ENCODE data around the gene SAE1. TPM values are rescaled to one million over a fixed set of nuclear protein-coding genes. Genes with fewer than 3 reads are reported as not detected.
A peak's percentile ranks its signal among the peaks of the same experiment; 100 is the strongest.

The SAE1 gene
- total and polyA plus RNA-seq, 2 of the 4 experiments (the other 2 are of a cell fraction) = 165 to 184 TPM

DNA sequence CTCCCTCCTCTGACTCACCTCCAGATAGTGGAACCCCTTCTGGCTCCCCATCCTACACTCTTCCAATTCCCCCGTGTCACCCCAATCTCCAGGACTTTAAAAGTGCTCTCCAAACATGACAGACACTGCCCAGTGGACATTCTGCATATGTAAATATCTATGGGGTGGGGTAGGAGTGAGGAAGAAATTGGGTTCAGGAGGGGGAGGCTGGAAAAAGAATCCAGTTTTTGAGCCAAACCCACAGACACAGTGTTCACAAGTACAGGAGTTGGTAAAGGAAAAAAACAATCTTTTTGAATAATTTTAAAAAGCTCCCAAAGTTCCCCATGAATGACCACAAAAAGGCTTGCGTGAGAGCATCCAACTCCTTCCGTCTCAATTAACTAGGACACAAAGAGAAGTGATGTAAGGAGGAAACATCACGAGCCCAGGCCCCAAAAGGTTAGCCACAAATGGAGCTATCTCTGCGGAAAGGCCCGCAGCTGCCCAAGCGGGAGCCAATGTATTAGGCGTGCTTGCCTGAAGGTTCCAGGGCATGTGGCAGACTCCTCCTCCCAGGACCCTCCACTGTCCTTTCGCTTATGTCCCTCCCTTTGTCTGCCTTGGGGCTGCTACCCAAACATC lies 35.0 kb upstream of the SAE1 start:
- Histone ChIP-seq H2AK5ac (ENCODE audit: low read depth, low read length) (no peak overlapping the region), H2AK9ac (replicated peaks; ENCODE audit: low read depth, low read length, poor library complexity) (no peak overlapping the region), H2BK15ac (ENCODE audit: low read depth, low read length) (no peak overlapping the region), H4K91ac (ENCODE audit: insufficient read depth, low read depth, low read length) (no peak overlapping the region), H2BK20ac (ENCODE audit: low read depth, low read length) (no peak overlapping the region), H4K20me1 (ENCODE audit: insufficient read depth, low read length) (peaks cover 61% of the 10 kb centered on the region), H3K14ac (replicated peaks; ENCODE audit: low read depth, low read length) (no peak overlapping the region), H3K4me1 (ENCODE audit: control insufficient read depth, insufficient read depth, low read length) (peaks cover 7% of the 10 kb centered on the region; the same call in 1 of the 2 replicates), H3K4me2 (ENCODE audit: low read depth, low read length) (no peak overlapping the region), H4K8ac (ENCODE audit: low read depth in 2 of 2, low read length in 2 of 2) (no peak overlapping the region), H2BK120ac (ENCODE audit: low read depth, low read length) (no peak overlapping the region), H3K9me1 (ENCODE audit: insufficient read depth, low read length) (peaks cover 27% of the 10 kb centered on the region), H3K27me3 (ENCODE audit: control insufficient read depth, insufficient read depth, low read length) (no peaks in the 10 kb centered on the region), H2BK5ac (ENCODE audit: low read depth, low read length, poor library complexity, severe bottlenecking) (no peak overlapping the region), H3K9ac (ENCODE audit: low read depth, low read length) (no peak overlapping the region), H3K36me3 (ENCODE audit: control insufficient read depth, insufficient read depth, low read length) (peaks cover 20% of the 10 kb centered on the region), H3K18ac (ENCODE audit: low read depth, low read length) (no peak overlapping the region), H3K56ac (ENCODE audit: extremely low read depth, insufficient read depth, low read length) (no peak overlapping the region), H3K4ac (ENCODE audit: low read depth, low read length) (no peak overlapping the region), H3K9me3 (ENCODE audit: control insufficient read depth, insufficient read depth, low read length) (no peaks in the 10 kb centered on the region), H3K27ac (ENCODE audit: insufficient read depth, low read length) (no peak overlapping the region), H4K5ac (ENCODE audit: low read depth, low read length) (no peak overlapping the region; the same call in 1 of the 2 replicates), H3K79me1 (ENCODE audit: low read depth in 1 of 2, low read length in 2 of 2) (peaks cover 51 to 79% of the 10 kb centered on the region in 2 experiments), H3K4me3 (ENCODE audit: insufficient read depth, low read depth, low read length) (no peak overlapping the region), H2AFZ (replicated peaks; ENCODE audit: low read length, poor library complexity) (no peak overlapping the region), H3K23ac (ENCODE audit: low read depth, low read length) (peak overlapping the region; percentile 33; the same call in 1 of the 2 replicates)
- in situ Hi-C loops (cut with MboI; ENCODE audit: low sequenced_read_pairs) = no loop called here
- BruUV-seq (replicated peaks) = no TSS peak
- DNase-seq = no peak
- intact Hi-C loops (cut with micrococcal nuclease) = no loop called here
- TF ChIP-seq CHD1 (IDR thresholded peaks at IDR 0.05; ENCODE audit: low read depth, low read length) (no peak), MAZ (IDR thresholded peaks at IDR 0.05; ENCODE audit: borderline replicate concordance, low read depth, low read length) (no peak), POLR2A (IDR thresholded peaks at IDR 0.05; ENCODE audit: low read depth, low read length) (no peak), NFE2L2 (IDR thresholded peaks at IDR 0.05; ENCODE audit: low read depth, low read length) (no peak), FOS (IDR thresholded peaks at IDR 0.05; ENCODE audit: low read depth, low read length) (no peak), CEBPB (IDR thresholded peaks at IDR 0.05; ENCODE audit: low read depth, low read length) (no peak)
- TF ChIP-seq, protein P1, sequence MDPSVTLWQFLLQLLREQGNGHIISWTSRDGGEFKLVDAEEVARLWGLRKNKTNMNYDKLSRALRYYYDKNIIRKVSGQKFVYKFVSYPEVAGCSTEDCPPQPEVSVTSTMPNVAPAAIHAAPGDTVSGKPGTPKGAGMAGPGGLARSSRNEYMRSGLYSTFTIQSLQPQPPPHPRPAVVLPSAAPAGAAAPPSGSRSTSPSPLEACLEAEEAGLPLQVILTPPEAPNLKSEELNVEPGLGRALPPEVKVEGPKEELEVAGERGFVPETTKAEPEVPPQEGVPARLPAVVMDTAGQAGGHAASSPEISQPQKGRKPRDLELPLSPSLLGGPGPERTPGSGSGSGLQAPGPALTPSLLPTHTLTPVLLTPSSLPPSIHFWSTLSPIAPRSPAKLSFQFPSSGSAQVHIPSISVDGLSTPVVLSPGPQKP (IDR thresholded peaks at IDR 0.05; ENCODE audit: borderline replicate concordance, low read depth, low read length) = no peak
- POLR2A ChIA-PET (ENCODE audit: unreplicated experiment) = no interaction called here
- 84% methylated on average over 5 of the region's 9 CpGs; no CpG with 5 or more reads in 1 of the 2 experiments for WGBS, 2 experiments (ENCODE audit: extremely low coverage in 2 of 2, insufficient read length in 1 of 2)
- ATAC-seq (ENCODE audit: low read depth) = no peak
- dilution Hi-C loops (cut with HindIII; ENCODE audit: low sequenced_read_pairs, unreplicated experiment) = no loop called here
- CTCF ChIA-PET = interaction anchor here (1.2 kb wide), 1 partner anchor 16 kb away, joined by 3 read pairs; no protein-coding TSS in a partner anchor

Measured in IMR-90 (cell line).